Measurements from ENCODE around the gene SPRYD4.
"Not testable (repeated sequence)": the region's sequence is repeated elsewhere in the genome, so short reads cannot be mapped to it uniquely, and the experiment has no call there.

The SPRYD4 gene

DNA sequence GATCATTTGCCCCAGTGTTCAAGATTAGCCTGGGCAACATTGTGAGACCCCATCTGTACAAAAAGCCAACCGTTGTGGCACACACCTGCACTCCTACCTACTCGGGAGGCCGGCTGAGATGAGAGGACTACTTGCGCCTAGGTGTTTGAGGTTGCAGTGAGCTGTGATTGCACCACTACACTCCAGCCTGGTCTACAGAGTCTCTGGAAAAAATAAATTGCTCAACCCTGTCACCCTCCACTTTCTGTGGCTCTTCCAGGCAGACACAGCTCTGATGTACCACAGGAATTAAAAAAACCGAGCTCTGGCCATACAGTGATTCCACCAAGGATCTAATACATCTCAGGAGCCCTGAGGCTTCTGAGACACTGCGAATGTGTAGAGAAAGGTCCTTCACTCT is 33.5 kb upstream of the SPRYD4 start:
- ChIA-PET CTCF (interaction anchor here (0.6 kb wide), 1 partner anchor 68 kb away, joined by 5 read pairs; no protein-coding TSS in a partner anchor), POLR2A (ENCODE audit: low non-redundant PET) (no interaction called here)
- DNase-seq (ENCODE audit: low spot score): no peak
- no peak overlapping the region for H3K27ac ChIP-seq
- TF ChIP-seq, protein P1, sequence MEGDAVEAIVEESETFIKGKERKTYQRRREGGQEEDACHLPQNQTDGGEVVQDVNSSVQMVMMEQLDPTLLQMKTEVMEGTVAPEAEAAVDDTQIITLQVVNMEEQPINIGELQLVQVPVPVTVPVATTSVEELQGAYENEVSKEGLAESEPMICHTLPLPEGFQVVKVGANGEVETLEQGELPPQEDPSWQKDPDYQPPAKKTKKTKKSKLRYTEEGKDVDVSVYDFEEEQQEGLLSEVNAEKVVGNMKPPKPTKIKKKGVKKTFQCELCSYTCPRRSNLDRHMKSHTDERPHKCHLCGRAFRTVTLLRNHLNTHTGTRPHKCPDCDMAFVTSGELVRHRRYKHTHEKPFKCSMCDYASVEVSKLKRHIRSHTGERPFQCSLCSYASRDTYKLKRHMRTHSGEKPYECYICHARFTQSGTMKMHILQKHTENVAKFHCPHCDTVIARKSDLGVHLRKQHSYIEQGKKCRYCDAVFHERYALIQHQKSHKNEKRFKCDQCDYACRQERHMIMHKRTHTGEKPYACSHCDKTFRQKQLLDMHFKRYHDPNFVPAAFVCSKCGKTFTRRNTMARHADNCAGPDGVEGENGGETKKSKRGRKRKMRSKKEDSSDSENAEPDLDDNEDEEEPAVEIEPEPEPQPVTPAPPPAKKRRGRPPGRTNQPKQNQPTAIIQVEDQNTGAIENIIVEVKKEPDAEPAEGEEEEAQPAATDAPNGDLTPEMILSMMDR (conservative IDR thresholded peaks at IDR 0.05; ENCODE audit: low read depth): no peak

DNA sequence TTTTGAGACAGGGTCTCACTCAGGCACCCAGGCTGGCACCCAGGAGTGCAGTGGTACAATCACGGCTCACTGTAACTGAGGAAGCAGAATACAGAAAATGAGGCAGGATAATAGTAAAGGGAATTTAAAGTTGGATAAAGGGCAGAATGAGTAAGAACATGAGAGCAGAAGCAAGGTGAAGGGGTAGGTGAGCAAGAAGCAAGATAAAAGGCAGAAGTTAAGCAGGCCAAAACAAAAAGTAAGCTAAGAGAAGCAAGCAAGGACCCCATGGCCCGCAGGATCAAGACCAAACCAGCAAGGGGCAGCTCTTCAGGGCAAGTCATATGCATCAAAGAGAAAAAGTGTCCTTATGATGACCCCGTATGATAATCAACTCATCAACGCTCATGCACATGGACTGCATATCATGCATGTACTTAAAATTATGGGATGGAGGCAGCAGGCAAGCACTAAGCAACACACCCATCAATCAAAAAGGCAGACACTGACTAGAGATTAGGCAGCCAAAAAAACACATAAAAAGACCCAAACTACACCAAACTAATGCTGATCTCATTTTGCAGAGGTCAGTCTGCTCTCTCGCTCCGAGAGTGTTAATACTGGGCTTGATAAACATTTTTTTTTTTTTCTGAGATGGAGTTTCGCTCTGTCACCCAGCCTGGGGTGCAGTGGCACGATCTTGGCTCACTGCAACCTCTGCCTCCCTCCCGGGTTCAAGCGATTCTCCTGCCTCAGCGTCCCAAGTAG is 30.8 kb upstream of the SPRYD4 start:
- DNase-seq (ENCODE audit: low spot score): no peak
- TF ChIP-seq, protein P1 (conservative IDR thresholded peaks at IDR 0.05; ENCODE audit: low read depth): no peak
- ChIA-PET CTCF (interaction anchor here (0.6 kb wide), 1 partner anchor 11 kb away, joined by 3 read pairs; the partner anchor contains the start of gene TIMELESS), POLR2A (ENCODE audit: low non-redundant PET) (no interaction called here)
- no peak overlapping the region; the same call in 1 of the 2 replicates for H3K27ac ChIP-seq

DNA sequence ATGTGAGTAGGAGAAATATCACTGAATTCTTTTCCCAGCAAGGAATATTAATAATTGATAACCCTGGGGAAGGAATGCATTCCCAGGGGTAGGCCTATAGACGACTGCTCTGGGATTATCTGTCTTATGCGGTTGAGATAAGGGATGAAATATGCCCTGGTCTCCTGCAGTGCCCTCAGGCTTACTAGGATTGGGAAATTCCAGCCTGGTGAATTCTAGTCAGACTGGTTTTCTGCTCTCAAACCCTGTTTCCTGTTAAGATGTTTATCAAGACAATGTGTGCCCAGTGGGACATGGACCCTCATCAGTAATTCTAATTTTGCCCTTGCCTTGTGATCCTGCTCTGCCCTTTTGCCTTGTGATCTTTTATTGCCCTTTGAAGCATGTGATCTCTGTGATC is 25.2 kb upstream of the SPRYD4 start:
- CTCF ChIA-PET: not testable (repeated sequence)

GRCh38 chr12:56448860-56449621 is 19.3 kb upstream of the SPRYD4 start, which contains the start of gene TIMELESS:
Gene TIMELESS, minus strand, starts transcription at chr12:56449426. Its CDS starts 15,256 bp downstream, at chr12:56434170.
- peak; percentile 98 for DNase-seq (ENCODE audit: low spot score)
- H3K27ac ChIP-seq: peak within 1 kb of the TSS; percentile 97
- TF ChIP-seq, protein P1 (conservative IDR thresholded peaks at IDR 0.05; ENCODE audit: low read depth): no peak
- POLR2A ChIA-PET (ENCODE audit: low non-redundant PET): interaction anchor here (0.6 to 1.0 kb wide), 4 partner anchors 12 to 128 kb away, joined by 3 to 6 read pairs (median 5); partner anchors contain the start of gene STAT2
- CTCF ChIA-PET: interaction anchor here (0.6 kb wide), 1 partner anchor 11 kb away, joined by 3 read pairs; no protein-coding TSS in a partner anchor

More for the DNA sequence above, 25.2 kb upstream of the SPRYD4 start:
- DNase-seq (ENCODE audit: low spot score); POLR2A ChIA-PET (ENCODE audit: low non-redundant PET); H3K27ac ChIP-seq: not testable (repeated sequence)

DNA sequence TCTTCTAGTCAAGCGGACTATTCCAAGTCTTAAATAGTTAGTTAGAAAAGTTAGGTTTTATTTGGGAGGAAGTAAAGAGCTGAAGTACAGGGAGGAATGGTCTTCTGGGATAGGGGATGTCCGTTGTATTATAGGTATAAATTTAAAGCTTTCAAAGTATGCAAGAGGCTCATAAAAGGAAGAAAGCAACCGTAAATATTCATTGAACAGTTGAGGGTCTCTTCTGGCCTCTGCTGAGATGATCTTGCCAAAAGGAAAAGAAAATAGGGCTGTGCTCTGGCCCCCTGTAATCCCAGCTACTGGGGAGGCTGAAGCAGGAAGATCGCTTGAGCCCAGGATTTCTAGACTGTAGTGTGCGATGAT is 18.8 kb upstream of the SPRYD4 start:
- TF ChIP-seq, protein P1 (conservative IDR thresholded peaks at IDR 0.05; ENCODE audit: low read depth): no peak
- peak overlapping the region; percentile 97 for H3K27ac ChIP-seq
- DNase-seq (ENCODE audit: low spot score): no peak
- ChIA-PET POLR2A (ENCODE audit: low non-redundant PET) (interaction anchor here (0.6 to 1.0 kb wide), 5 partner anchors 11 to 129 kb away, joined by 3 to 6 read pairs (median 5); partner anchors contain the start of gene STAT2), CTCF (no interaction called here)

- TF ChIP-seq, protein P1 (conservative IDR thresholded peaks at IDR 0.05; ENCODE audit: low read depth): no peak
- H3K27ac ChIP-seq: no peak overlapping the region
- no peak for DNase-seq (ENCODE audit: low spot score)
- ChIA-PET CTCF (interaction anchor here (0.6 kb wide), 1 partner anchor 108 kb away, joined by 5 read pairs; no protein-coding TSS in a partner anchor), POLR2A (ENCODE audit: low non-redundant PET) (interaction anchor here (0.6 kb wide), 2 partner anchors 14 to 129 kb away, joined by 3 to 8 read pairs; no protein-coding TSS in a partner anchor)
Observed at GRCh38 chr12:56450241-56450640, 18.1 kb upstream of the SPRYD4 start.
